ENCODE results near the gene BCL2A1.
"Not testable (repeated sequence)": the region's sequence is repeated elsewhere in the genome, so short reads cannot be mapped to it uniquely, and the experiment has no call there.

Gene BCL2A1

GRCh38 chr15:79915776-79916501 lies 55.1 kb downstream of the BCL2A1 start:
- not testable (repeated sequence) for H3K27me3 ChIP-seq (ENCODE audit: control insufficient read depth, insufficient read depth, low read length); H3K4me1 ChIP-seq (ENCODE audit: control insufficient read depth, insufficient read depth, low read length); H3K9ac ChIP-seq (ENCODE audit: low read length); H3K36me3 ChIP-seq (ENCODE audit: control insufficient read depth, insufficient read depth, low read length); H3K4me3 ChIP-seq (ENCODE audit: low read length)
- peaks cover 28% of the 10 kb centered on the region for H3K9me3 ChIP-seq (ENCODE audit: control insufficient read depth, low read length)

- H3K9ac ChIP-seq (ENCODE audit: low read length) = no peak overlapping the region
- H3K36me3 ChIP-seq (ENCODE audit: control insufficient read depth, insufficient read depth, low read length) = no peaks in the 10 kb centered on the region
- H3K4me1 ChIP-seq (ENCODE audit: control insufficient read depth, insufficient read depth, low read length) = no peaks in the 10 kb centered on the region
- no peak overlapping the region for H3K4me3 ChIP-seq (ENCODE audit: low read length)
- no peaks in the 10 kb centered on the region for H3K27me3 ChIP-seq (ENCODE audit: control insufficient read depth, insufficient read depth, low read length)
- peaks cover 27% of the 10 kb centered on the region for H3K9me3 ChIP-seq (ENCODE audit: control insufficient read depth, low read length)
Measured at GRCh38 chr15:79914728-79915127, 56.3 kb downstream of the BCL2A1 start.

Measured in mucosa of stomach (tissue), 1 donor.